Neural progenitor cell (in vitro differentiated cells): ENCODE data around the gene OLFM1. TPM values are rescaled to one million over a fixed set of nuclear protein-coding genes. Genes with fewer than 3 reads are reported as not detected.
"Not testable (repeated sequence)": the region's sequence is repeated elsewhere in the genome, so short reads cannot be mapped to it uniquely, and the experiment has no call there.

ENCODE experiments used
- DNase-seq: peaks from one replicate; pipeline ENCODE4 v3.0.0-alpha.2; 2016; ENCODE audit warnings: low spot score
- H2AFZ ChIP-seq: fragments of 200-600 bp; sonication (generic); replicated peaks from 2 replicates; pipeline ENCODE4 v1.6.1; 2016; ENCODE audit warnings: antibody characterized with exemption
- H3F3A ChIP-seq: fragments of 200-600 bp; sonication (generic); 2 replicates; pipeline ENCODE4 v1.6.1; 2016; ENCODE audit warnings: antibody characterized with exemption, low read depth
- H3K27ac ChIP-seq: fragments of 200-600 bp; sonication (generic); 2 replicates; pipeline ENCODE4 v1.5.1; 2016; ENCODE audit warnings: mild to moderate bottlenecking
- H3K27me3 ChIP-seq: fragments of 200-600 bp; sonication (generic); 2 replicates; pipeline ENCODE4 v1.6.1; 2016; ENCODE audit warnings: mild to moderate bottlenecking, moderate library complexity
- H3K36me3 ChIP-seq: fragments of 200-600 bp; sonication (generic); 2 replicates; pipeline ENCODE4 v1.5.1; 2016
- H3K4me1 ChIP-seq: fragments of 200-600 bp; sonication (generic); 2 replicates; pipeline ENCODE4 v1.6.1; 2016; ENCODE audit warnings: mixed run types
- H3K4me2 ChIP-seq: fragments of 200-600 bp; sonication (generic); 2 replicates; pipeline ENCODE4 v1.6.1; 2016
- H3K4me3 ChIP-seq: fragments of 200-600 bp; sonication (generic); 2 replicates; pipeline ENCODE4 v1.5.1; 2016
- H3K79me2 ChIP-seq: fragments of 200-600 bp; sonication (generic); 2 replicates; pipeline ENCODE4 v1.6.1; 2016; ENCODE audit warnings: low read depth
- H3K9ac ChIP-seq: fragments of 200-600 bp; sonication (generic); 2 replicates; pipeline ENCODE4 v1.6.1; 2016
- H3K9me3 ChIP-seq: fragments of 200-600 bp; sonication (generic); 2 replicates; pipeline ENCODE4 v1.5.1; 2016; ENCODE audit warnings: low read depth
- H4K20me1 ChIP-seq: fragments of 200-600 bp; sonication (generic); 2 replicates; pipeline ENCODE4 v1.6.1; 2016; ENCODE audit warnings: low read depth
- H3K27ac Mint-ChIP-seq: 3 replicates; pipeline ENCODE4 v1.8.0; 2021; ENCODE audit warnings: mixed read lengths
- H3K27me3 Mint-ChIP-seq: 2 replicates; pipeline ENCODE4 v1.8.0; 2022; ENCODE audit warnings: low read depth, mild to moderate bottlenecking, inconsistent platforms, moderate library complexity, mixed read lengths; ENCODE audit not compliant: insufficient read depth
- H3K36me3 Mint-ChIP-seq: 3 replicates; pipeline ENCODE4 v1.8.0; 2021; ENCODE audit warnings: mixed read lengths
- H3K4me1 Mint-ChIP-seq: 3 replicates; pipeline ENCODE4 v1.8.0; 2021; ENCODE audit warnings: mixed read lengths
- H3K4me3 Mint-ChIP-seq: 3 replicates; pipeline ENCODE4 v1.8.0; 2021; ENCODE audit warnings: mild to moderate bottlenecking, moderate library complexity, mixed read lengths
- H3K9me3 Mint-ChIP-seq: 3 replicates; pipeline ENCODE4 v1.8.0; 2020; ENCODE audit warnings: mixed read lengths
- EZH2 ChIP-seq: fragments of 200-600 bp; sonication (generic); IDR thresholded peaks from 2 replicates; pipeline ENCODE4 v1.6.1; 2017; ENCODE audit warnings: antibody characterized with exemption, mild to moderate bottlenecking, moderate library complexity
- EZH2phosphoT487 ChIP-seq: fragments of 200-600 bp; sonication (generic); IDR thresholded peaks from 2 replicates; pipeline ENCODE4 v1.6.1; 2017; ENCODE audit warnings: antibody characterized with exemption
- total RNA-seq: library from RNA; depleted of rRNA; stranded (reverse); fragments of >200 nt; gene quantifications from 2 replicates; pipeline ENCODE4 v1.2.3, GENCODE V29; 2015; ENCODE audit warnings: low replicate concordance
- TF ChIP-seq, protein P1 (sequence below): fragments of 200-600 bp; sonication (generic); IDR thresholded peaks from 2 replicates; pipeline ENCODE4 v1.5.1; 2017; ENCODE audit warnings: antibody characterized with exemption, mild to moderate bottlenecking

OLFM1 gene
- total RNA-seq, 1 donor from 2014 or later: 4.0 TPM

- H3K79me2 ChIP-seq: no peaks in the 10 kb centered on the region
- no peak overlapping the region for H3K4me3 ChIP-seq
- TF ChIP-seq EZH2 (no peak), EZH2phosphoT487 (no peak)
- TF ChIP-seq, protein P1, sequence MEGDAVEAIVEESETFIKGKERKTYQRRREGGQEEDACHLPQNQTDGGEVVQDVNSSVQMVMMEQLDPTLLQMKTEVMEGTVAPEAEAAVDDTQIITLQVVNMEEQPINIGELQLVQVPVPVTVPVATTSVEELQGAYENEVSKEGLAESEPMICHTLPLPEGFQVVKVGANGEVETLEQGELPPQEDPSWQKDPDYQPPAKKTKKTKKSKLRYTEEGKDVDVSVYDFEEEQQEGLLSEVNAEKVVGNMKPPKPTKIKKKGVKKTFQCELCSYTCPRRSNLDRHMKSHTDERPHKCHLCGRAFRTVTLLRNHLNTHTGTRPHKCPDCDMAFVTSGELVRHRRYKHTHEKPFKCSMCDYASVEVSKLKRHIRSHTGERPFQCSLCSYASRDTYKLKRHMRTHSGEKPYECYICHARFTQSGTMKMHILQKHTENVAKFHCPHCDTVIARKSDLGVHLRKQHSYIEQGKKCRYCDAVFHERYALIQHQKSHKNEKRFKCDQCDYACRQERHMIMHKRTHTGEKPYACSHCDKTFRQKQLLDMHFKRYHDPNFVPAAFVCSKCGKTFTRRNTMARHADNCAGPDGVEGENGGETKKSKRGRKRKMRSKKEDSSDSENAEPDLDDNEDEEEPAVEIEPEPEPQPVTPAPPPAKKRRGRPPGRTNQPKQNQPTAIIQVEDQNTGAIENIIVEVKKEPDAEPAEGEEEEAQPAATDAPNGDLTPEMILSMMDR: no peak
- H3K27me3 ChIP-seq: peaks cover 32% of the 10 kb centered on the region
- H3K4me1 Mint-ChIP-seq: peaks cover 11% of the 10 kb centered on the region
- no peak overlapping the region for H3K4me2 ChIP-seq
- H3K27ac ChIP-seq: no peak overlapping the region
- peaks cover 10% of the 10 kb centered on the region for H3K4me1 ChIP-seq
- H4K20me1 ChIP-seq: peaks cover 14% of the 10 kb centered on the region
- no peak overlapping the region for H3K27ac Mint-ChIP-seq
- H3K27me3 Mint-ChIP-seq: peaks cover 10% of the 10 kb centered on the region
- no peak overlapping the region for H3K9ac ChIP-seq
- peaks cover 2% of the 10 kb centered on the region for H3K9me3 Mint-ChIP-seq
- H3K4me3 Mint-ChIP-seq: no peak overlapping the region
- no peaks in the 10 kb centered on the region for H3K36me3 Mint-ChIP-seq
- DNase-seq: no peak
- no peak overlapping the region for H2AFZ ChIP-seq
- no peaks in the 10 kb centered on the region for H3K36me3 ChIP-seq
- no peaks in the 10 kb centered on the region for H3K9me3 ChIP-seq
- peaks cover 5% of the 10 kb centered on the region for H3F3A ChIP-seq
Measured at GRCh38 chr9:135160862-135161261, 73.4 kb downstream of the OLFM1 start.

DNA sequence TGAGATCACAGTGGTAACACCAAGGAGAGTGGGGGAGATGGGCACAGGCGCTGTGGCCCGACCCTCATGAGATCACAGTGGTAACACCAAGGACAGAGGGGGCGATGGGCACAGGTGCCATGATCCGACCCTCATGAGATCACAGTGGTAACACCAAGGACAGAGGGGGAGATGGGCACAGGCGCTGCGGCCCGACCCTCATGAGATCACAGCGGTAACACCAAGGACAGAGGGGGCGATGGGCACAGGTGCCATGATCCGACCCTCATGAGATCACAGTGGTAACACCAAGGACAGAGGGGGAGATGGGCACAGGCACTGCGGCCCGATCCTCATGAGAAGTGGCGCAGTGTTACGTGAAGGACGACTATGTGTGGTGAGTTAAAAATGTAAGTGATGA lies 75.1 kb downstream of the OLFM1 start:
- not testable (repeated sequence) for H3K4me2 ChIP-seq, H3K9ac ChIP-seq, H3K36me3 ChIP-seq, H3K79me2 ChIP-seq, H3K27ac ChIP-seq, H3K9me3 ChIP-seq, H3K4me3 Mint-ChIP-seq, H3K4me3 ChIP-seq, H2AFZ ChIP-seq, DNase-seq, H4K20me1 ChIP-seq, H3K36me3 Mint-ChIP-seq, H3F3A ChIP-seq, H3K9me3 Mint-ChIP-seq, H3K27ac Mint-ChIP-seq
- peaks cover 22% of the 10 kb centered on the region for H3K27me3 ChIP-seq
- H3K4me1 ChIP-seq: peaks cover 10% of the 10 kb centered on the region
- H3K4me1 Mint-ChIP-seq: peaks cover 11% of the 10 kb centered on the region
- peaks cover 12% of the 10 kb centered on the region for H3K27me3 Mint-ChIP-seq

DNA sequence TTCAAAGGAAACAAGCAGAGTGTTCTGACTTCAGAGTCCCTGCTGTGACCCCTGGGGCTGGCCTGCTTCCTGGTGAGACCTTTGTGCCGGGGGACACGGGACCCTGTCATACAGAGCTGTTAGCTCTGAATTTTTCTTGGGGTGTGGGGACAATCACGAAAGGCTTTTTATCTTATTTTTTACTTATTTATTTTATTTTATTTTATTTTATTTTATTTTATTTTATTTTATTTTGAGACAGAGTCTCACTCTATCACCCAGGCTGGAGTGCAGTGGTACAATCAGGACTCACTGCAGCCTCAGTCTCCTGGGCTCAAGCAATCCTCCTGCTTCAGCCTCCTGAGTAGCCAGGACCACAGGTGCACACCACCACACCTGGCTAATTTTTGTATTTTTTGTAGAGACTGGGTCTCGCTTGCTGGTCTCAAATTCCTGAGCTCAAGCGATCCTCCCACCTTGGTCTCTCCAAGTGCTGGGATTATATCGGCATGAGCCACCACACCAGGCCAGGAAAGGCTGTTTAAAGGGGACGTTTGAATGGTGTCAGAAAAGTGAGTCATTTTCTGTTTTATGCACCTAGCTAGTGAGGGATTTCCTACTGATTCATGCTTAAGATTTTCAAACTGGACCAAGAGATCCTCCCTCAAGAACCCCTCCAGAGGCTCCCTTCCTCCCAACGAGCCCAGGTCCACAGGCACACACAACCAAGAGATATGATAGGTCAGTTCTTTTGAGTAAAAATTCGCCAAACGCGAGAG lies 75.7 kb downstream of the OLFM1 start:
- H3K4me3 ChIP-seq: no peak overlapping the region
- no peak overlapping the region for H3K9ac ChIP-seq
- peaks cover 11% of the 10 kb centered on the region for H3K4me1 Mint-ChIP-seq
- no peak overlapping the region for H3K4me2 ChIP-seq
- no peak overlapping the region for H3K27ac Mint-ChIP-seq
- no peak overlapping the region for H3K27ac ChIP-seq
- H3F3A ChIP-seq: peaks cover 5% of the 10 kb centered on the region
- peaks cover 17% of the 10 kb centered on the region for H3K27me3 ChIP-seq
- peaks cover 10% of the 10 kb centered on the region for H3K4me1 ChIP-seq
- H4K20me1 ChIP-seq: peaks cover 4% of the 10 kb centered on the region
- H3K79me2 ChIP-seq: no peaks in the 10 kb centered on the region
- no peak for DNase-seq
- TF ChIP-seq EZH2phosphoT487 (no peak), EZH2 (no peak)
- TF ChIP-seq, protein P1: no peak
- no peaks in the 10 kb centered on the region for H3K36me3 Mint-ChIP-seq
- H3K4me3 Mint-ChIP-seq: no peak overlapping the region
- H3K9me3 ChIP-seq: no peaks in the 10 kb centered on the region
- peaks cover 10% of the 10 kb centered on the region for H3K27me3 Mint-ChIP-seq
- no peaks in the 10 kb centered on the region for H3K36me3 ChIP-seq
- H2AFZ ChIP-seq: no peak overlapping the region
- no peaks in the 10 kb centered on the region for H3K9me3 Mint-ChIP-seq

DNA sequence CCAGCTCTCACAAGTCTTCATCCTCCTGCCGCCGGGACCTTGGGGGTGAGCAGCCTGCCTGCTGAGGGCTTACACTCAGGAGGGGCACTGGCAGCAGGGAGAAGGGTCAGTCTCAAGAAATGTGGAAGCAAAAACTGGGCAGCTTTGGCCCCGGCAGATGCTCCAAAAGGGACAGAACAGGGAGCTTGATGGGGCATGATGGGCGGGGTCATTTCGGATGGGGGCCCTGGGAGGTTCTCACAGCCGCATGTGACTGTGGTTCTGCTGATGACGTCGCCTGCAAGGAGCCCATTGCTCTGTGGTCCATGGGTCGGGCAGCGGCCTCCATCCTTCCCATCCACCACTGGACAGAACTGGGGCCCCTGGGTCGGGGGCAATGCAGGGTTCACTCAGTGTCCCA lies 76.6 kb downstream of the OLFM1 start:
- Mint-ChIP-seq H3K27ac (no peak overlapping the region), H3K36me3 (no peaks in the 10 kb centered on the region), H3K9me3 (no peaks in the 10 kb centered on the region), H3K27me3 (peaks cover 10% of the 10 kb centered on the region), H3K4me1 (peaks cover 12% of the 10 kb centered on the region), H3K4me3 (no peak overlapping the region)
- Histone ChIP-seq H4K20me1 (peaks cover 4% of the 10 kb centered on the region), H3F3A (peaks cover 5% of the 10 kb centered on the region), H3K9me3 (no peaks in the 10 kb centered on the region), H3K79me2 (no peaks in the 10 kb centered on the region), H2AFZ (no peak overlapping the region), H3K4me2 (no peak overlapping the region), H3K4me1 (peaks cover 10% of the 10 kb centered on the region), H3K27ac (no peak overlapping the region), H3K27me3 (peaks cover 9% of the 10 kb centered on the region), H3K9ac (no peak overlapping the region), H3K36me3 (no peaks in the 10 kb centered on the region), H3K4me3 (no peak overlapping the region)
- DNase-seq: no peak
- no peak for TF ChIP-seq EZH2
- TF ChIP-seq, protein P1: no peak
- no peak for TF ChIP-seq EZH2phosphoT487
